OCI-LY3 (cell line): ENCODE data around the gene NKAIN2.

Experiments used
- H2AFZ ChIP-seq: fragments of 200-600, 300-600 bp; shearing (Covaris generic); 2 replicates; pipeline ENCODE4 v1.6.0; 2014; ENCODE audit warnings: antibody characterized with exemption, low read depth, low read length
- H3K27ac ChIP-seq: fragments of 200-600, 300-600 bp; sonication (generic); 2 replicates; pipeline ENCODE4 v1.5.1; 2014; ENCODE audit warnings: mild to moderate bottlenecking, low read length, moderate library complexity, mixed read lengths
- H3K27me3 ChIP-seq: fragments of 200-600, 300-600 bp; sonication (generic); 2 replicates; pipeline ENCODE4 v1.6.1; 2014; ENCODE audit warnings: low read depth, low read length, mixed read lengths
- H3K36me3 ChIP-seq: fragments of 200-600, 300-600 bp; sonication (generic); replicated peaks from 2 replicates; pipeline ENCODE3; 2014; ENCODE audit warnings: low read depth, low read length, mixed read lengths
- H3K4me1 ChIP-seq: fragments of 300-600, 200-600 bp; sonication (generic); 2 replicates; pipeline ENCODE4 v1.6.1; 2014; ENCODE audit warnings: low read length, mixed read lengths
- H3K4me2 ChIP-seq: fragments of 200-600, 300-600 bp; sonication (generic); 2 replicates; pipeline ENCODE4 v1.6.1; 2014; ENCODE audit warnings: low read length, mixed read lengths
- H3K4me3 ChIP-seq: fragments of 300-600, 200-600 bp; sonication (generic); 2 replicates; pipeline ENCODE4 v1.5.1; 2014; ENCODE audit warnings: antibody characterized with exemption, mild to moderate bottlenecking, low read length, moderate library complexity
- H3K79me2 ChIP-seq: fragments of 300-600, 200-600 bp; shearing (Covaris generic); 2 replicates; pipeline ENCODE4 v1.6.1; 2014; ENCODE audit warnings: mild to moderate bottlenecking, low read length, mixed read lengths
- H3K9ac ChIP-seq: fragments of 300-600, 200-600 bp; shearing (Covaris generic); 2 replicates; pipeline ENCODE4 v1.6.0; 2014; ENCODE audit warnings: mild to moderate bottlenecking, low read length, moderate library complexity
- H3K9me3 ChIP-seq: fragments of 200-600, 300-600 bp; shearing (Covaris generic); 2 replicates; pipeline ENCODE4 v1.6.1; 2014; ENCODE audit warnings: low read length, mixed read lengths; ENCODE audit not compliant: insufficient read depth
- H4K20me1 ChIP-seq: fragments of 200-600, 300-600 bp; sonication (generic); 2 replicates; pipeline ENCODE4 v1.6.1; 2016; ENCODE audit warnings: low read length, mixed read lengths; ENCODE audit not compliant: insufficient read depth
- EZH2phosphoT487 ChIP-seq: fragments of 200-600 bp; shearing (Covaris generic); IDR thresholded peaks from 2 replicates; pipeline ENCODE4 v1.6.1; 2018; ENCODE audit warnings: antibody characterized with exemption, mixed run types, low read depth
- TF ChIP-seq, protein P1 (sequence below): fragments of 200-600, 300-600 bp; sonication (generic); IDR thresholded peaks from 2 replicates; pipeline ENCODE4 v1.5.1; 2014; ENCODE audit warnings: antibody characterized with exemption, low read length, low read depth

Gene NKAIN2

DNA sequence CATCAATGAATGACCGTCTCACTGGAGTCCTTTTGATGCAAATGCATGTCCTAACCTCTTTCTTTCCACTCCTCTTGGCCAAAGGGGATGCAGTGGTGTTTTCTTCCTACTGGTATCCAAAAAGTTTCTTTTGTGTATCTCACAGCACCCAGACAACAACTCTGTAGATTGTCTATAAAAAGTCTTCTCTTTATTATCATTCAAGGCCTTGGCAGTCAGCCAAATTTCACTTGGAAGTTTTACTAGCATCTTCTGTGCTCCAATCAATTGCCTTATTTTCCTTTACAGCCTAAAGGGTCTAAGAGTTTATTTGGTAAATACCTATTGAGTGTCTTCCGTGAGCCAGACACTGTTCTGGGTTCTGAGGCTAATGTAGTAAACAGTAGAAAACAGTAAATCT lies 1008.4 kb downstream of the NKAIN2 start:
- H3K79me2 ChIP-seq: no peaks in the 10 kb centered on the region
- H2AFZ ChIP-seq: no peak overlapping the region
- H3K4me1 ChIP-seq: no peaks in the 10 kb centered on the region
- TF ChIP-seq, protein P1, sequence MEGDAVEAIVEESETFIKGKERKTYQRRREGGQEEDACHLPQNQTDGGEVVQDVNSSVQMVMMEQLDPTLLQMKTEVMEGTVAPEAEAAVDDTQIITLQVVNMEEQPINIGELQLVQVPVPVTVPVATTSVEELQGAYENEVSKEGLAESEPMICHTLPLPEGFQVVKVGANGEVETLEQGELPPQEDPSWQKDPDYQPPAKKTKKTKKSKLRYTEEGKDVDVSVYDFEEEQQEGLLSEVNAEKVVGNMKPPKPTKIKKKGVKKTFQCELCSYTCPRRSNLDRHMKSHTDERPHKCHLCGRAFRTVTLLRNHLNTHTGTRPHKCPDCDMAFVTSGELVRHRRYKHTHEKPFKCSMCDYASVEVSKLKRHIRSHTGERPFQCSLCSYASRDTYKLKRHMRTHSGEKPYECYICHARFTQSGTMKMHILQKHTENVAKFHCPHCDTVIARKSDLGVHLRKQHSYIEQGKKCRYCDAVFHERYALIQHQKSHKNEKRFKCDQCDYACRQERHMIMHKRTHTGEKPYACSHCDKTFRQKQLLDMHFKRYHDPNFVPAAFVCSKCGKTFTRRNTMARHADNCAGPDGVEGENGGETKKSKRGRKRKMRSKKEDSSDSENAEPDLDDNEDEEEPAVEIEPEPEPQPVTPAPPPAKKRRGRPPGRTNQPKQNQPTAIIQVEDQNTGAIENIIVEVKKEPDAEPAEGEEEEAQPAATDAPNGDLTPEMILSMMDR: no peak
- no peak for TF ChIP-seq EZH2phosphoT487
- H3K4me3 ChIP-seq: no peak overlapping the region
- no peaks in the 10 kb centered on the region for H3K27me3 ChIP-seq
- no peak overlapping the region for H3K27ac ChIP-seq
- no peaks in the 10 kb centered on the region for H3K9me3 ChIP-seq
- no peaks in the 10 kb centered on the region for H3K36me3 ChIP-seq
- no peak overlapping the region for H3K9ac ChIP-seq
- H4K20me1 ChIP-seq: no peaks in the 10 kb centered on the region
- H3K4me2 ChIP-seq: no peak overlapping the region

- Histone ChIP-seq H3K27me3 (no peaks in the 10 kb centered on the region), H3K4me3 (no peak overlapping the region), H4K20me1 (no peaks in the 10 kb centered on the region), H3K9me3 (no peaks in the 10 kb centered on the region), H2AFZ (no peak overlapping the region), H3K27ac (no peak overlapping the region), H3K79me2 (no peaks in the 10 kb centered on the region), H3K4me1 (0 out of 2 replicates have a peak, but pooled peaks cover 4% of the 10 kb centered on the region), H3K36me3 (no peaks in the 10 kb centered on the region), H3K9ac (no peak overlapping the region), H3K4me2 (peak overlapping the region; percentile 7; the same call in 1 of the 2 replicates)
- TF ChIP-seq, protein P1: no peak
Measured at GRCh38 chr6:124819346-124819745, 1015.7 kb downstream of the NKAIN2 start.

- no peaks in the 10 kb centered on the region for H4K20me1 ChIP-seq
- TF ChIP-seq EZH2phosphoT487: no peak
- TF ChIP-seq, protein P1: no peak
- no peak overlapping the region for H2AFZ ChIP-seq
- no peaks in the 10 kb centered on the region for H3K9me3 ChIP-seq
- no peaks in the 10 kb centered on the region for H3K27me3 ChIP-seq
- H3K9ac ChIP-seq: no peak overlapping the region
- no peaks in the 10 kb centered on the region for H3K79me2 ChIP-seq
- H3K4me1 ChIP-seq: 0 out of 2 replicates have a peak, but pooled peaks cover 4% of the 10 kb centered on the region
- H3K4me2 ChIP-seq: no peak overlapping the region
- H3K4me3 ChIP-seq: no peak overlapping the region
- H3K27ac ChIP-seq: no peak overlapping the region
- H3K36me3 ChIP-seq: no peaks in the 10 kb centered on the region
Measured at GRCh38 chr6:124822204-124822613, 1018.5 kb downstream of the NKAIN2 start.

DNA sequence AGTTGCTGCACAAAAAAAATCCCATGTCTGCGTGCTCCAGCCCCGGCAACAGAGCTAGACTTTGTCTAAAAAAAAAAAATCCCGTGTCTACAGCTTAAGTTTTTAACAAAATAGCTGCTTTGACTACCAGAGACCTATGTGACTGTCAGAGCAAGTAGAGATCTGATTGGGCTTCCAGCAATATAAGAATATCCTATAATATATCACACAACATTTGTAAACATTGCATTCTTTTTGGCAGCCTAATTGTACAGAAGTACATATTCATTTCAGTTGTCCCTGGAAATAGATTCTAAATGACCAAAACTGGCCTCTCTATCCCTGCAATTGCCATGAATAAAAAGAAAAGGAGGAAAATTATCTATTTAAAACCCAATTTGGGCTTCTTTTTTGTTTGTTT lies 1019.1 kb downstream of the NKAIN2 start:
- Histone ChIP-seq H2AFZ (no peak overlapping the region), H3K27ac (no peak overlapping the region), H3K9me3 (no peaks in the 10 kb centered on the region)

More for the DNA sequence above, 1019.1 kb downstream of the NKAIN2 start:
- H4K20me1 ChIP-seq: no peaks in the 10 kb centered on the region
- no peaks in the 10 kb centered on the region for H3K79me2 ChIP-seq
- no peaks in the 10 kb centered on the region for H3K36me3 ChIP-seq
- H3K4me2 ChIP-seq: no peak overlapping the region
- H3K4me1 ChIP-seq: 0 out of 2 replicates have a peak, but pooled peaks cover 4% of the 10 kb centered on the region
- H3K4me3 ChIP-seq: no peak overlapping the region
- H3K9ac ChIP-seq: no peak overlapping the region
- H3K27me3 ChIP-seq: no peaks in the 10 kb centered on the region
- TF ChIP-seq EZH2phosphoT487: no peak
- TF ChIP-seq, protein P1: no peak
